Fibroblast of lung (primary cell): ENCODE results near the gene RFFL. TPM values are rescaled to one million over a fixed set of nuclear protein-coding genes. Genes with fewer than 3 reads are reported as not detected.
A peak's percentile ranks its signal among the peaks of the same experiment; 100 is the strongest.

ENCODE experiments used
- DNase-seq, 2 donors: peaks; one replicate each; pipeline versions ENCODE4 v3.0.0 to v3.0.0-alpha.2; 2010; ENCODE audit warnings: low read depth in 2 of 2
- H2AFZ ChIP-seq: 2 replicates; pipeline ENCODE4 v1.5.1; 2012; ENCODE audit warnings: low read length, control low read depth, inconsistent platforms
- H3K27ac ChIP-seq: 2 replicates; pipeline ENCODE4 v1.5.1; 2011; ENCODE audit warnings: low read length, control low read depth; ENCODE audit not compliant: insufficient read depth
- H3K27me3 ChIP-seq: 2 replicates; pipeline ENCODE4 v1.5.1; 2011; ENCODE audit warnings: mild to moderate bottlenecking, low read length; ENCODE audit not compliant: control insufficient read depth, insufficient read depth
- H3K36me3 ChIP-seq: 2 replicates; pipeline ENCODE4 v1.5.1; 2011; ENCODE audit warnings: low read length; ENCODE audit not compliant: control insufficient read depth, insufficient read depth
- H3K4me1 ChIP-seq: 2 replicates; pipeline ENCODE4 v1.5.1; 2011; ENCODE audit warnings: low read length; ENCODE audit not compliant: control insufficient read depth, insufficient read depth; ENCODE audit errors: extremely low read depth
- H3K4me2 ChIP-seq: 2 replicates; pipeline ENCODE4 v1.5.1; 2011; ENCODE audit warnings: low read length, control low read depth; ENCODE audit not compliant: insufficient read depth; ENCODE audit errors: extremely low read depth
- H3K4me3 ChIP-seq, 4 experiments: fragments of 200-600 bp in 1 of 4; sonication (generic) in 1 of 4; replicated peaks in 1 of 4; 2 replicates each; pipeline ENCODE4 v1.5.1; 2011 to 2016; ENCODE audit warnings: low read length in 4 of 4, low read depth in 3 of 4, mild to moderate bottlenecking in 3 of 4, control low read depth in 2 of 4, inconsistent platforms in 1 of 4, mixed read lengths in 1 of 4; ENCODE audit not compliant: insufficient read depth in 1 of 4; ENCODE audit errors: control extremely low read depth in 1 of 4
- H3K79me2 ChIP-seq: 2 replicates; pipeline ENCODE4 v1.5.1; 2012; ENCODE audit warnings: mild to moderate bottlenecking, low read length, inconsistent platforms; ENCODE audit not compliant: control insufficient read depth, insufficient read depth
- H3K9ac ChIP-seq: 2 replicates; pipeline ENCODE4 v1.5.1; 2011; ENCODE audit warnings: mild to moderate bottlenecking, low read length, control low read depth; ENCODE audit not compliant: insufficient read depth
- H3K9me3 ChIP-seq: 2 replicates; pipeline ENCODE4 v1.5.1; 2012; ENCODE audit warnings: low read depth, low read length; ENCODE audit not compliant: control insufficient read depth, insufficient read depth
- H4K20me1 ChIP-seq: 2 replicates; pipeline ENCODE4 v1.5.1; 2011; ENCODE audit warnings: low read length; ENCODE audit not compliant: control insufficient read depth, insufficient read depth; ENCODE audit errors: extremely low read depth
- EZH2 ChIP-seq: IDR thresholded peaks from 2 replicates; pipeline ENCODE4 v1.5.1; 2012; ENCODE audit warnings: low read length, control low read depth, mild to moderate bottlenecking; ENCODE audit errors: missing control alignments
- polyA plus RNA-seq, 2 donors: library from polyadenylated mRNA; depleted of rRNA in 1 of 2; stranded (reverse) in 1 of 2; unstranded in 1 of 2; fragments of >200 nt; gene quantifications; 2 replicates each; pipeline ENCODE4 v1.2.1, GENCODE V29; 2011 to 2012; ENCODE audit warnings: missing spikeins in 1 of 2
- total RNA-seq: library from RNA; depleted of rRNA; stranded (reverse); fragments of >200 nt; gene quantifications from 2 replicates; pipeline ENCODE4 v1.2.1, GENCODE V29; 2014
- TF ChIP-seq, protein P1 (sequence below), 2 donors: IDR thresholded peaks in 1 of 2; conservative IDR thresholded peaks in 1 of 2; 1 replicate in 1 of 2; 2 replicates in 1 of 2; pipeline ENCODE4 v1.5.1; 2011 to 2012; ENCODE audit warnings: low read length in 2 of 2, control low read depth in 1 of 2, inconsistent platforms in 1 of 2, low read depth in 1 of 2, mild to moderate bottlenecking in 1 of 2

RFFL gene
- total and polyA plus RNA-seq, 2 donors (not counting 1 experiment from before 2014, with no cell fraction given) = 10.1 to 15.9 TPM

DNA sequence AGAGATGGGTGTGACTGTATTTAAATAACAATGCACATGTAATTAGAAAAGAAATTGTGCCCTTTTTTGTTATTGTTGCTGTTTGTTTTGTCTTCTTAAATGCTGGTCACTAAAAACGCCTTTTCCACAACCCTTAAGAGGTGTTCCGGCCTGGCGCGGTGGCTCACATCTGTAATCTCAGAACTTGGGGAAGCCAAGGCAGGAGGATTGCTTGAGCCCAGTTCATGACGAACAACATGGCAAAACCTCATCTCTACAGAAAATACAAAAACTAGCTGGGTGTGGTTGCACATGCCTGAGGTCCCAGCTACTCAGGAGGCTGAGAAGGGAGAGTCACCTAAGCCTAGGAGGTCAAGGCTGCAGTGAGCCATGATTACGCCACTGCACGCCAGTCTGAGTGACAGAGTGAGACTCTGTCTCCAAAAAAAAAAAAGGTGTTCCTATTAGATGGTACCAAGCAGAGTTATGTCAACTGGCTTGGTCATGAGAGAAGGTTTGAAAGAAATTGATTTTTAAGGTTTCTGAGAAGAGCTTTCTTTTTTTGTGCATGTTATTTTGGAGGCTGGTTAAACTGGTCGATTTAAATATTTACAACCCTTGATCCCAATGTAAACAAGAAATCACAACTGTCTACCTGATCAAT is 23.5 kb upstream of the RFFL start:
- H3K9ac ChIP-seq = no peak overlapping the region
- H3K79me2 ChIP-seq = peaks cover 51% of the 10 kb centered on the region
- H3K4me3 ChIP-seq = peak overlapping the region; percentile 19 to 96 (median 74)
- no peaks in the 10 kb centered on the region for H3K27me3 ChIP-seq
- no peaks in the 10 kb centered on the region for H3K36me3 ChIP-seq
- no peak for DNase-seq
- H3K4me1 ChIP-seq = peaks cover 12% of the 10 kb centered on the region
- TF ChIP-seq, protein P1, sequence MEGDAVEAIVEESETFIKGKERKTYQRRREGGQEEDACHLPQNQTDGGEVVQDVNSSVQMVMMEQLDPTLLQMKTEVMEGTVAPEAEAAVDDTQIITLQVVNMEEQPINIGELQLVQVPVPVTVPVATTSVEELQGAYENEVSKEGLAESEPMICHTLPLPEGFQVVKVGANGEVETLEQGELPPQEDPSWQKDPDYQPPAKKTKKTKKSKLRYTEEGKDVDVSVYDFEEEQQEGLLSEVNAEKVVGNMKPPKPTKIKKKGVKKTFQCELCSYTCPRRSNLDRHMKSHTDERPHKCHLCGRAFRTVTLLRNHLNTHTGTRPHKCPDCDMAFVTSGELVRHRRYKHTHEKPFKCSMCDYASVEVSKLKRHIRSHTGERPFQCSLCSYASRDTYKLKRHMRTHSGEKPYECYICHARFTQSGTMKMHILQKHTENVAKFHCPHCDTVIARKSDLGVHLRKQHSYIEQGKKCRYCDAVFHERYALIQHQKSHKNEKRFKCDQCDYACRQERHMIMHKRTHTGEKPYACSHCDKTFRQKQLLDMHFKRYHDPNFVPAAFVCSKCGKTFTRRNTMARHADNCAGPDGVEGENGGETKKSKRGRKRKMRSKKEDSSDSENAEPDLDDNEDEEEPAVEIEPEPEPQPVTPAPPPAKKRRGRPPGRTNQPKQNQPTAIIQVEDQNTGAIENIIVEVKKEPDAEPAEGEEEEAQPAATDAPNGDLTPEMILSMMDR (conservative IDR thresholded peaks at IDR 0.05 in 1 of 2, IDR thresholded peaks at IDR 0.05 in 1 of 2; ENCODE audit: low read depth in 1 of 2, low read length in 2 of 2) = no peak
- TF ChIP-seq EZH2 = no peak
- peaks cover 2% of the 10 kb centered on the region for H4K20me1 ChIP-seq
- H3K27ac ChIP-seq = no peak overlapping the region
- no peak overlapping the region for H2AFZ ChIP-seq
- H3K9me3 ChIP-seq = no peaks in the 10 kb centered on the region
- peak overlapping the region; percentile 94 for H3K4me2 ChIP-seq

DNA sequence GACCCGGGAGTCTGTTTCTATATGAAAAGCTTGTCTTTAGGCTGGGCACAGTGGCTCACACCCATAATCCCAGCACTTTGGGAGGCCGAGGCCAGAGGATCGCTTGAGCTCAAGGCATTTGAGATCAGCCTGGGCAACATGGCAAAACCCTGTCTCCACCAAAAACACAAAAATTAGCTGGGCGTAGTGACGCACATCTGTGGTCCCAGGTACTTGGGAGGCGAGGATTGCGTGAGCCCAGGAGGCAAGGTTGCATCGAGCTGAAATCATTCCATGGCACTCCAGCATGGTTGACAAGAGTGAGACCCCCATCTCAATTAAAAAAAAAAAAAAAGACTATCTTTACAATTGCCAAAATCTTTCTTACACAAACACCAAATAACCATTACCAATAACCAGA is 22.7 kb upstream of the RFFL start:
- Histone ChIP-seq H3K4me1 (peaks cover 14% of the 10 kb centered on the region), H3K27ac (no peak overlapping the region), H3K9me3 (no peaks in the 10 kb centered on the region), H3K4me3 (no peak overlapping the region), H3K79me2 (peaks cover 55% of the 10 kb centered on the region), H4K20me1 (peaks cover 2% of the 10 kb centered on the region), H2AFZ (no peak overlapping the region), H3K36me3 (no peaks in the 10 kb centered on the region), H3K9ac (no peak overlapping the region), H3K27me3 (no peaks in the 10 kb centered on the region), H3K4me2 (no peak overlapping the region)
- DNase-seq = no peak
- TF ChIP-seq EZH2 = no peak
- TF ChIP-seq, protein P1 (conservative IDR thresholded peaks at IDR 0.05 in 1 of 2, IDR thresholded peaks at IDR 0.05 in 1 of 2; ENCODE audit: low read depth in 1 of 2, low read length in 2 of 2) = no peak

DNA sequence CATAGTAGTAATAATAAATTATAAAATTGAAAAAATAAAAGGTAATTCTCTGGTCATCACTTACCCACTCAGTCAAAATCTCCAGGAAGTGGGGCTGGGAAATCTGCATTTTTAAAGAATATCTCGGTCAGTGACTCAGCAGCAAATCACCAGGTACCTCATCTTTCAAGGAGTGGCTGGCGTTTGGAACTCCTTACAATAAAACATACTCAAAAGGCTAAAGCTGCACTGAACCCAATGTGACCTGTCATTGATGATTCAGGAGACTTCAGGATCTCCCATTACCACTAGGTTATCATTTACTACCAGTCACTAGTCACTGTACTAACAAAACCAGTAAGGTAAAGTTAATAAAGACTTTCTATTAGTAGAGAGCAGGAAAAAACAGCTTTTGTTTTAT is 21.5 kb upstream of the RFFL start:
- Histone ChIP-seq H3K4me2 (no peak overlapping the region), H3K79me2 (peaks cover 65% of the 10 kb centered on the region), H3K27ac (no peak overlapping the region), H3K36me3 (no peaks in the 10 kb centered on the region), H2AFZ (no peak overlapping the region), H3K4me3 (no peak overlapping the region), H3K4me1 (peaks cover 19% of the 10 kb centered on the region), H3K9me3 (no peaks in the 10 kb centered on the region), H3K9ac (no peak overlapping the region), H3K27me3 (no peaks in the 10 kb centered on the region), H4K20me1 (peaks cover 2% of the 10 kb centered on the region)
- no peak for TF ChIP-seq EZH2
- TF ChIP-seq, protein P1 (conservative IDR thresholded peaks at IDR 0.05 in 1 of 2, IDR thresholded peaks at IDR 0.05 in 1 of 2; ENCODE audit: low read depth in 1 of 2, low read length in 2 of 2) = no peak
- peak; percentile 40 to 83 for DNase-seq
